K562 (cell line): ENCODE measurements around the gene ABCF3. TPM values are rescaled to one million over a fixed set of nuclear protein-coding genes. Genes with fewer than 3 reads are reported as not detected.

Source experiments
- ATF4 ChIP-seq: fragments of 450-650 bp; formaldehyde crosslinking; IDR thresholded peaks from 2 replicates; pipeline ENCODE4 v1.4.0; 2022; ENCODE audit warnings: mild to moderate bottlenecking, moderate library complexity
- E2F1 ChIP-seq: sonication (generic); formaldehyde crosslinking; IDR thresholded peaks from 2 replicates; pipeline ENCODE4 v1.8.1; 2023; ENCODE audit warnings: mild to moderate bottlenecking, missing genetic modification reagents, moderate library complexity
- FOXJ2 ChIP-seq: fragments of 200-800 bp; sonication (Bioruptor generic); IDR thresholded peaks from 2 replicates; pipeline ENCODE4 v1.6.1; 2016; ENCODE audit warnings: missing genetic modification characterization, missing compliant biosample characterization
- ILF3 ChIP-seq: fragments of 450-650 bp; IDR thresholded peaks from 2 replicates; pipeline ENCODE4 v1.6.1; 2018; ENCODE audit warnings: antibody characterized with exemption, mild to moderate bottlenecking, moderate library complexity, borderline replicate concordance
- MAZ ChIP-seq, 2 experiments: fragments of 450-650 bp in 1 of 2; sonication (generic) in 1 of 2; formaldehyde crosslinking; IDR thresholded peaks in 1 of 2; conservative IDR thresholded peaks in 1 of 2; 2 replicates each; pipeline versions ENCODE4 v1.4.0 to v1.5.0; 2020; ENCODE audit warnings: mild to moderate bottlenecking in 1 of 2, missing genetic modification reagents in 1 of 2
- NUFIP1 ChIP-seq: fragments of 450-650 bp; IDR thresholded peaks from 2 replicates; pipeline ENCODE4 v1.6.1; 2018; ENCODE audit not compliant: partially characterized antibody
- PRDM10 ChIP-seq: fragments of 450-650 bp; IDR thresholded peaks from 2 replicates; pipeline ENCODE4 v1.6.1; 2018; ENCODE audit not compliant: partially characterized antibody
- RBM39 ChIP-seq: fragments of 200-400 bp; formaldehyde crosslinking; optimal IDR thresholded peaks from 2 replicates; pipeline ENCODE3; 2018; ENCODE audit warnings: low read depth, low read length
- REST ChIP-seq, 2 experiments: fragments of 450-650 bp; formaldehyde crosslinking in 1 of 2; IDR thresholded peaks; 2 replicates each; pipeline versions ENCODE4 v1.4.0 to v1.6.1; 2014 to 2020; ENCODE audit warnings: mild to moderate bottlenecking in 2 of 2, borderline replicate concordance in 1 of 2, low read depth in 1 of 2
- SREBF2 ChIP-seq: sonication (generic); formaldehyde crosslinking; IDR thresholded peaks from 2 replicates; pipeline ENCODE4 v1.4.0; 2020; ENCODE audit warnings: mild to moderate bottlenecking, missing genetic modification reagents
- ZKSCAN3 ChIP-seq: fragments of 250-450 bp; sonication (Bioruptor Pico); IDR thresholded peaks from 2 replicates; pipeline ENCODE4 v1.4.0; 2020
- ZNF561 ChIP-seq: fragments of 450-650 bp; formaldehyde crosslinking; conservative IDR thresholded peaks from 2 replicates; pipeline ENCODE4 v1.4.0; 2020; ENCODE audit warnings: mild to moderate bottlenecking, moderate library complexity
- polyA plus RNA-seq, 8 experiments: library from polyadenylated mRNA; depleted of rRNA in 4 of 8; stranded (reverse) in 5 of 8; unstranded in 3 of 8; fragments of >200 nt; fragmentation: Nextera tagmentation in 2 of 8; fragmentation: Illumina TruSeq in 1 of 8; extraction: Ambion mirVana in 2 of 8; extraction: Trizol in 1 of 8; gene quantifications; 2 replicates each; pipeline versions ENCODE4 v1.2.1 to v1.2.3, GENCODE V29; 2011 to 2014; ENCODE audit warnings: inconsistent platforms in 1 of 8, missing spikeins in 1 of 8
- total RNA-seq, 7 experiments: library from RNA; depleted of rRNA in 6 of 7; stranded (reverse); fragments of >200 nt in 6 of 7; fragmentation: Illumina TruSeq in 2 of 7; extraction: Trizol in 2 of 7; gene quantifications; 2 replicates each; pipeline versions ENCODE4 v1.2.1 to v1.2.3, GENCODE V29; 2011 to 2021; ENCODE audit warnings: low replicate concordance in 1 of 7

The ABCF3 gene
- total and polyA plus RNA-seq, 9 of the 15 experiments (the other 6 are each of a cell fraction or from before 2014, with no cell fraction given) = 6.7 to 77.9 (median 45.1) TPM

GRCh38 chr3:184185461-184186183 lies 377 bp upstream of the ABCF3 start (continued):
- TF ChIP-seq REST (IDR thresholded peaks at IDR 0.05; ENCODE audit: borderline replicate concordance) (peak; percentile 54), REST (CRISPR knock-in tag; IDR thresholded peaks at IDR 0.05; ENCODE audit: low read depth) (0 out of 2 replicates have a peak, but pooled peaks have one; percentile 43), FOXJ2 (tag) (no peak; the same call in 1 of the 2 replicates), ATF4 (CRISPR knock-in tag) (peak; percentile 45; the same call in 1 of the 2 replicates), SREBF2 (CRISPR knock-in tag) (no peak), E2F1 (CRISPR knock-in tag) (no peak; the same call in none of the 2 replicates), PRDM10 (peak; percentile 81), RBM39 (no peak), NUFIP1 (no peak), ILF3 (no peak; the same call in 1 of the 2 replicates), ZNF561 (no peak), MAZ (CRISPR knock-in tag; conservative IDR thresholded peaks at IDR 0.05 in 1 of 2, IDR thresholded peaks at IDR 0.05 in 1 of 2) (peak; percentile 94 to 96), ZKSCAN3 (no peak)
